22Rv1 (cell line): ENCODE data around the gene WWP2.
"Not testable (repeated sequence)": the region's sequence is repeated elsewhere in the genome, so short reads cannot be mapped to it uniquely, and the experiment has no call there.

Experiments
- ZFX ChIP-seq: fragments of 450-650 bp; IDR thresholded peaks from 2 replicates; pipeline ENCODE4 v1.6.1; 2017; ENCODE audit warnings: antibody characterized with exemption, borderline replicate concordance
- TF ChIP-seq, protein P1 (sequence below): fragments of 450-650 bp; IDR thresholded peaks from 2 replicates; pipeline ENCODE4 v1.5.1; 2017; ENCODE audit warnings: mild to moderate bottlenecking

GRCh38 chr16:69954241-69954640, 192.1 kb downstream of the WWP2 start:
- TF ChIP-seq, protein P1, sequence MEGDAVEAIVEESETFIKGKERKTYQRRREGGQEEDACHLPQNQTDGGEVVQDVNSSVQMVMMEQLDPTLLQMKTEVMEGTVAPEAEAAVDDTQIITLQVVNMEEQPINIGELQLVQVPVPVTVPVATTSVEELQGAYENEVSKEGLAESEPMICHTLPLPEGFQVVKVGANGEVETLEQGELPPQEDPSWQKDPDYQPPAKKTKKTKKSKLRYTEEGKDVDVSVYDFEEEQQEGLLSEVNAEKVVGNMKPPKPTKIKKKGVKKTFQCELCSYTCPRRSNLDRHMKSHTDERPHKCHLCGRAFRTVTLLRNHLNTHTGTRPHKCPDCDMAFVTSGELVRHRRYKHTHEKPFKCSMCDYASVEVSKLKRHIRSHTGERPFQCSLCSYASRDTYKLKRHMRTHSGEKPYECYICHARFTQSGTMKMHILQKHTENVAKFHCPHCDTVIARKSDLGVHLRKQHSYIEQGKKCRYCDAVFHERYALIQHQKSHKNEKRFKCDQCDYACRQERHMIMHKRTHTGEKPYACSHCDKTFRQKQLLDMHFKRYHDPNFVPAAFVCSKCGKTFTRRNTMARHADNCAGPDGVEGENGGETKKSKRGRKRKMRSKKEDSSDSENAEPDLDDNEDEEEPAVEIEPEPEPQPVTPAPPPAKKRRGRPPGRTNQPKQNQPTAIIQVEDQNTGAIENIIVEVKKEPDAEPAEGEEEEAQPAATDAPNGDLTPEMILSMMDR = not testable (repeated sequence)
- TF ChIP-seq ZFX = not testable (repeated sequence)
